Measurements from ENCODE around the gene POLR2J. TPM values are rescaled to one million over a fixed set of nuclear protein-coding genes. Genes with fewer than 3 reads are reported as not detected.
"Not testable (repeated sequence)": the region's sequence is repeated elsewhere in the genome, so short reads cannot be mapped to it uniquely, and the experiment has no call there.

POLR2J gene
- total RNA-seq, 1 donor from 2014 or later = 48.1 TPM

DNA sequence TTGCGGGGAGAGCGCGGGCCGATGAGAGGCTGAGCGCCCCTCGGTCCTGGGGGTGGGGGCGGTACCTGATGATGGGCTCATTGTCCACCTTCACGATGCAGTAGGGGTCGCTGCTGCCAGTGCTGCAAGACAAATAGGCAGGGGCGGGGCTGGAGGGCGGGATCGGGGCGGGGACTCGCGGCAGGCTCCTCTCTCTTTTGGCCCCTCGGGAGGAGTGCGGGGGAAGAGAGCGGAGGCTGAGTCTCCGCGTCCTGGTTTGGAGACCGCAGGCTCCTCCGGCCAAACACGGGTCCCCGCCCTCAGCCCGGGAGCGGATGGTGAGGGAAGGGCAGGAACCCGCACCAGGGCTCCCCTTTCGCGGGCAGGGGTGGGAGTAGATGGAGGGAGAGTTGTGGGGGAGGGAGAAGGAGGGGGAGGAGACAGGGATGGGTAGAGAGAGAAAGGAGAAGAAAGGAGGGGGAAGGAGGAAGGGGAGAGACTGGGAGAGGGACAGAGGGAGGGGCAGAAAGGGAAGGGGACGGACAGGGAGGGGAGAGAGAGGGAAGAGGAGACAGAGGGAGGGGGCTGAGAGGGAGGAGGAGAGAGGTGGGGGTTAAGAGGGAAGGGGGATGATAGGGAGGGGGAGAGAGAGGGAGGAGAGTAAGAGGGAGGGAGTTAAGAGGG is 33.3 kb upstream of the POLR2J start:
- H3K27me3 Mint-ChIP-seq (ENCODE audit: unreplicated experiment); H3K4me1 Mint-ChIP-seq (ENCODE audit: unreplicated experiment): not testable (repeated sequence)

DNA sequence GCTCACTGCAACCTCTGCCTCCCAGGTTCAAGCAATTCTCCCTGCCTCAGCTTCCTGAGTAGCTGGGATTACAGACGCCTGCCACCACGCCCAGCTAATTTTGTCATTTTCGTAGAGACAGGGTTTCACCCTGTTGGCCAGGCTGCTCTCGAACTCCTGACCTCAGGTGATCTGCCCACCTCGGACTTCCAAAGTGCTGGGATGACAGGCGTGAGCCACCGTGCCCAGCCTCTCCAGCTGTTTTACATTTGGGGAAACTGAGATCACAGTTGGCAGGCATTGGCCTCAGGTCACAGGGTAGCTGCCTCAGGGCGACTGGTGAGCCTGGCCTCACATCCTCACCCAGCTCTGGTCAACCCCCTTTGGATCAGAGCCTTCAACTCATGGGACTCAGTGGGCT is 31.9 kb upstream of the POLR2J start:
- H3K36me3 Mint-ChIP-seq (ENCODE audit: low read depth, unreplicated experiment); H3K9me3 Mint-ChIP-seq (ENCODE audit: unreplicated experiment); H3K27me3 Mint-ChIP-seq (ENCODE audit: unreplicated experiment): not testable (repeated sequence)

More for the DNA sequence above, 33.3 kb upstream of the POLR2J start:
- DNase-seq (ENCODE audit: low spot score); H3K36me3 Mint-ChIP-seq (ENCODE audit: low read depth, unreplicated experiment); H3K27ac Mint-ChIP-seq (ENCODE audit: unreplicated experiment); H3K9me3 Mint-ChIP-seq (ENCODE audit: unreplicated experiment); H3K4me3 Mint-ChIP-seq (ENCODE audit: unreplicated experiment): not testable (repeated sequence)

DNA sequence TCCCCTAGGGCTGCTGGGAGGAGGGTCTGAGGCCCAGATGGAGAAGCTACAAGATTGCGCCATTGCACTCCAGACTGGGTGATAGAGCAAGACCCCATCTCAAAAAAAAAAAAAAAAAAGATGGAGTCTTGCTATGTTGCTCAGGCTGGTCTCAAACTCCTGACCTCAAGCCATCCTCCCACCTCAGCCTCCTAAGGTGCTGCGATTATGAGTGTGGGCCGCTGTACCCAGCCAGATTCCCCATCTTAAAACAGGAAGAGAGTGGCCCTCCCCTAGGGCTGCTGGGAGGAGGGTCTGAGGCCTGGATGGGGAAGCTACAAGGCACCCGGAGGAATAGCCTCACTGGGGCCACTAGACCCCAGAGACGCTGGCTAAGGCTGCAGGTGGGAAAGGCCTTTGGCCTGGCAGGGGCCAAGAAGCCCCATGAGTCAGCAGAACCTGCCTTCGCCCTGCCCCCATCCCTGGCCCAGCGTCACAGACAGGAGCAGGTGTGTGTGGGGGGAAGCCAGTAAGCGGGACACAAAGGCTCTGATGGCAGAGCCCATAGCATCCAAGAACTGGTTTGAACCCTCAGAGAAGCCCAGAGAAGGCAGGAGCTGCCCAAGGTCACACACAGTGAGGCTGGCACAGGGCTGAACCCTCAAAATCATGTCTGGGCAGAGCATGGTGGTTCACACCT is 28.8 kb upstream of the POLR2J start:
- not testable (repeated sequence) for H3K36me3 Mint-ChIP-seq (ENCODE audit: low read depth, unreplicated experiment); H3K4me1 Mint-ChIP-seq (ENCODE audit: unreplicated experiment); H3K4me3 Mint-ChIP-seq (ENCODE audit: unreplicated experiment); H3K9me3 Mint-ChIP-seq (ENCODE audit: unreplicated experiment); H3K27me3 Mint-ChIP-seq (ENCODE audit: unreplicated experiment); H3K27ac Mint-ChIP-seq (ENCODE audit: unreplicated experiment); DNase-seq (ENCODE audit: low spot score)

More for the DNA sequence above, 31.9 kb upstream of the POLR2J start:
- H3K27ac Mint-ChIP-seq (ENCODE audit: unreplicated experiment); DNase-seq (ENCODE audit: low spot score); H3K4me3 Mint-ChIP-seq (ENCODE audit: unreplicated experiment); H3K4me1 Mint-ChIP-seq (ENCODE audit: unreplicated experiment): not testable (repeated sequence)

DNA sequence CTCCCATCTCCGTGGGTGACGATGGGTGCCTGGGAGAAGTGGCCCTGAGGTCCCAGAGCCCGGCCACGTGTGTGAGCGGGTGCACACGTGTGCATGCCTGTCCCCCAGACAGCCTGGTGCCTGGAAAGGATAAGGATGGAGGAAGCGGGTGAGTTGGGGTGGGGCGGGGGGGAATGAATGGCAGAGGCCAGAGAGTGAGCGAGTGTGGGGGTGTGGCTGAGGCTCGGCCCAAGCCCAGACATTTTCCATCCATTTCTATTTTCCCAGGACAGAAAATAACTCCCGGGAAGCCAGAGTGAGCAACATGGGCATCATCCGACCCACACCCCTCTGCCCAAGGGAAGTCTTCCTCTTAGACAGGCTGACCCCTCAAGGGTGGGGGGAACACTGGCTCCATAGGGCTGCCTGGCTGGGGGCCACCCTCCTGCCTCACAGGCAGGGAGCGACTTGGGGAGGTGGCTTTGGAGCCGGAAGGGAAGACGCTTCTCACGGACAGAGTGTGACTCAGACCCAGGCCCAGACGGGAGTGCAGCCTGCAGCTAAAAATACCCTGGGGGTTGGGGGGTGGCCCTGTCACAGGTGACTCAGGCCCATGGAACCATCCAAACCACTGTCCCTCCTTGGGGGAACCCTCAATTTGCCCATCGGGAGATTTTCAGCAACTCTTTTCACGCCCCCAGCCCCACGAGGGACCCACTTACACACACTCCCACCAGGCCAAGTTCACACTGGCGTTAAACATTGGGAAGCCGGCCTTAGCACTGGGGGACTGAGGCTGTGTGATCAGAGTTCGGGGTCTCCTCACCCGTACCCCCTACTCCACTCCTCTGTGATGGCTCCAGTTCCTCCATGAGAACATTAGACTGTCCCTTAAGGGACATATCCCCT is 26.8 kb upstream of the POLR2J start:
- H3K4me3 Mint-ChIP-seq (ENCODE audit: unreplicated experiment); H3K27me3 Mint-ChIP-seq (ENCODE audit: unreplicated experiment); H3K4me1 Mint-ChIP-seq (ENCODE audit: unreplicated experiment); H3K36me3 Mint-ChIP-seq (ENCODE audit: low read depth, unreplicated experiment); H3K27ac Mint-ChIP-seq (ENCODE audit: unreplicated experiment); H3K9me3 Mint-ChIP-seq (ENCODE audit: unreplicated experiment); DNase-seq (ENCODE audit: low spot score): not testable (repeated sequence)

DNA sequence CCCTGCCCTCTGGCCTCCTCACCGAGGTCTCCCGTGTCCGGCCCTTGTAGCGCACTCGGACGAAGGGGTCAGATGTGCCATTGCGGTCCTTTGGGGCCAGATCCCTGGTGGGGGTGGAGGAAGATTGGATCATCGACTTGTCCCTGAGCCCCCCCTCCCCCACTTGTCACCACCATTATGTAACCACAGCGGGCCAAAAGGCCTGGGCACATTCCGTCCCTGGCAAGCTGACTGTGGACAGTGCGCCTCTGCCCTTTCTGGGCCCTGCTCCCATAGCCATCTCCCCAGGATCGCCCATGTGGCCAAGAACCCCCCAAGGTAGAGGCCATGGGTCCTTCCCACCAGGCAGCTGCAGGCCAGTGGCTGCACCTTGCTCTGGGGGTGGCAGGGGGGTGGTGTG is 24.4 kb upstream of the POLR2J start:
- not testable (repeated sequence) for H3K36me3 Mint-ChIP-seq (ENCODE audit: low read depth, unreplicated experiment); H3K27ac Mint-ChIP-seq (ENCODE audit: unreplicated experiment); H3K9me3 Mint-ChIP-seq (ENCODE audit: unreplicated experiment)

DNA sequence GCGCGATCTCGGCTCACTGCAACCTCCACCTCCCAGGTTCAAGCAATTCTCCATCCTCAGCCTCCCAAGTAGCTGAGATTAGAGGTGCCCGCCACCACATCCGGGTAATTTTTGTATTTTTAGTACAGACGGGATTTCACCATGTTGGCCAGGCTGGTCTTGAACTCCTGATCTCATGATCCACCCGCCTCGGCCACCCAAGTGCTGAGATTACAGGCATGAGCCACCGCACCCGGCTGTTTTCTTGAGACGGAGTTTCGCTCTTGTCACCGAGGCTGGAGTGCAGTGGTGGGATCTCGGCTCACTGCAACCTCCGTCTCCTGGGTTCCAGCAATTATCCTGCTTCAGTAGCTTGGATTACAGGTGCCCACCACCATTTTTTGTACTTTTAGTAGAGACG is 19.6 kb upstream of the POLR2J start:
- DNase-seq (ENCODE audit: low spot score); H3K36me3 Mint-ChIP-seq (ENCODE audit: low read depth, unreplicated experiment); H3K4me3 Mint-ChIP-seq (ENCODE audit: unreplicated experiment); H3K27ac Mint-ChIP-seq (ENCODE audit: unreplicated experiment); H3K4me1 Mint-ChIP-seq (ENCODE audit: unreplicated experiment); H3K27me3 Mint-ChIP-seq (ENCODE audit: unreplicated experiment); H3K9me3 Mint-ChIP-seq (ENCODE audit: unreplicated experiment): not testable (repeated sequence)

More for the DNA sequence above, 24.4 kb upstream of the POLR2J start:
- not testable (repeated sequence) for H3K27me3 Mint-ChIP-seq (ENCODE audit: unreplicated experiment); H3K4me3 Mint-ChIP-seq (ENCODE audit: unreplicated experiment); H3K4me1 Mint-ChIP-seq (ENCODE audit: unreplicated experiment); DNase-seq (ENCODE audit: low spot score)

DNA sequence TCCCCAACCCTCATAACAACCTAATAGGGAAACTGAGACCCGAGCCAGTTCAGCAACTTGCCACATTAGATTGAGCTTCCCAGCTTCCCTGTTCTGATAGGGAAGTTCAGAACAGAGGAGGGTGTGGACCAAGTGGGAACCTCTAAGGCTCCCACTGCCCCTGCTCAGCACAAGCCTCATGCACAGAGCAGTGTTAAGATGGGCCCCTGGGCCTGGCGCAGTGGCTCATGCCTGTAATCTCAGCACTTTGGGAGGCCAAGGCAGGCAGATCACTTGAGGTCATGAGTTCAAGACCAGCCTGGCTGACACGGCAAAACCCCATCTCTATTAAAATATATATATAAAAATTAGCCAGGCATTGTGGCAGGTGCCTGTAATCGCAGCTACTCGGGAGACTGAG is 18.6 kb upstream of the POLR2J start:
- H3K4me1 Mint-ChIP-seq (ENCODE audit: unreplicated experiment); H3K4me3 Mint-ChIP-seq (ENCODE audit: unreplicated experiment); H3K27ac Mint-ChIP-seq (ENCODE audit: unreplicated experiment); H3K27me3 Mint-ChIP-seq (ENCODE audit: unreplicated experiment); DNase-seq (ENCODE audit: low spot score); H3K9me3 Mint-ChIP-seq (ENCODE audit: unreplicated experiment); H3K36me3 Mint-ChIP-seq (ENCODE audit: low read depth, unreplicated experiment): not testable (repeated sequence)

DNA sequence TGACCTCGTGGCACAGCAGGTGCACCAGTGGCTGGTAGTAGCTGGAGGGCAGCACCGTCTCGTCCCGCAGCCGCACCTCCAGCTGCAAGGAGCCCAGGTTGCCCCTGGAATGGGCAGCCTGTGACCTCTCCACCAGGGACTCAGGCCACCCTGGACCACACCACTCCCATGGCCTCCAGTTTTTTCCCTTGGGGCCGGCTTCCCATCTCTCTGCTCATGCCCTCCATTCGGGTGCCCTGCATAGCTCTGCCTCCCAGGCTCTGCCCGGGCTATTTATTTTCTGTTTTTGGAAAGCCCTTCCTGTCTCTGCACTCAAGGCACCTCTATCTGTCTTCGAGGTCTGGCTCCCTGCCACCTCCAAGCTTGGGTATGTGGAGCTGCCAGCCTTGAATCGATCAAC is 18.1 kb upstream of the POLR2J start:
- H3K27me3 Mint-ChIP-seq (ENCODE audit: unreplicated experiment); H3K27ac Mint-ChIP-seq (ENCODE audit: unreplicated experiment); H3K4me1 Mint-ChIP-seq (ENCODE audit: unreplicated experiment); DNase-seq (ENCODE audit: low spot score); H3K9me3 Mint-ChIP-seq (ENCODE audit: unreplicated experiment); H3K4me3 Mint-ChIP-seq (ENCODE audit: unreplicated experiment); H3K36me3 Mint-ChIP-seq (ENCODE audit: low read depth, unreplicated experiment): not testable (repeated sequence)

DNA sequence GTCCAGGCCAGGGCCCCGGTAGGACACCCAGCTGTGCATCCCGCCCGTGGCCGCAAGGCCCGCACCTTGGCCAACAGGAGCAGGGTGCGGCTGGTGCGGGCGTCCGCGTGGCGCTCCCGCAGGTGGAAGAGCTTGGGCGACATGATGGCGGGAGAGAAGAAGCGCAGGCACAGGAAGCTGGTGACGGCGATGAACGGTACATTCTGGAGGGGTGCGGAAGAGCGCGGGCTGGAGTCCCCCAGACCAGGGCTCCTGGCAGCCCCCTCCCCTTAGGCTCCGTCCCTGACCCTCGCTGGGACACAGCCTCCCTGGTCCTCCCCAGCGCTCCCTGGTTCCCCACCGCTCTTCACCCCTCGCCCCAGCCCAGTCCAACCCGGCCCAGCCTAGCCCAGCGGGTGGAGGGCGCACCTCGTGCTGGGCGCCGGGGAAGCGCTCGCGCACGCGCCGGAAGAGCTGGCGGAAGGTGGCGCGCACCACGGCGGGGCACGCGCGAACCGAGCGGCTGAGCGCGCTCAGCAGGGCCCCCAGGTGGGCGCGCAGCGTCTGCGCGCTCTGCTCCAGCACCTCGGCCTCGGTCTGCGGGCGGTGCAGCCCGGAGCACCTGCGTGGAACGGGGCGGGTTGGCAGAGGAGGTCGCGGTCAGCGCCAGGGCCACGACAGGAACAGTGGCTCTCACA is 15.9 kb upstream of the POLR2J start:
- H3K36me3 Mint-ChIP-seq (ENCODE audit: low read depth, unreplicated experiment); H3K27me3 Mint-ChIP-seq (ENCODE audit: unreplicated experiment); H3K4me1 Mint-ChIP-seq (ENCODE audit: unreplicated experiment); H3K9me3 Mint-ChIP-seq (ENCODE audit: unreplicated experiment); H3K27ac Mint-ChIP-seq (ENCODE audit: unreplicated experiment); H3K4me3 Mint-ChIP-seq (ENCODE audit: unreplicated experiment); DNase-seq (ENCODE audit: low spot score): not testable (repeated sequence)

DNA sequence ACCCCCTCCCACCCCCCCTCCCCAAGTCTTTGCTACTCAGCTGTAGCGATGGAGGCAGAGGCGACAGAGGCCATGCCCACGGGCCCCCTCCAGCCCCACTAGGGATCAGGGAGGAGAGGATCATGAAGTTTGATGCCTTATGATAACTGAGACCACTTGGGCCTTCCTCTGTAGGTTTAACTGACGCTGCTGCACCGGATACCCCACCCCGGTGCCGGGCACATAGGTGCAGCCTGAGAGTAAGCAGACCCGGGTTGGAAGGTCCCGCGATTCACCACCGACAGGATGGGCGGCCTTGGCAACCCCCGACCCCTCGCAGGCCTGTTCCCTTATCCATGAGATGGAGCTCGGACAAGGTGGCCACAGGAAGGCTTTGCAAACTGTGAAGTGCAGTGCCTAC is 15.3 kb upstream of the POLR2J start:
- H3K4me3 Mint-ChIP-seq (ENCODE audit: unreplicated experiment); H3K27ac Mint-ChIP-seq (ENCODE audit: unreplicated experiment); H3K9me3 Mint-ChIP-seq (ENCODE audit: unreplicated experiment); H3K4me1 Mint-ChIP-seq (ENCODE audit: unreplicated experiment); DNase-seq (ENCODE audit: low spot score); H3K27me3 Mint-ChIP-seq (ENCODE audit: unreplicated experiment); H3K36me3 Mint-ChIP-seq (ENCODE audit: low read depth, unreplicated experiment): not testable (repeated sequence)

DNA sequence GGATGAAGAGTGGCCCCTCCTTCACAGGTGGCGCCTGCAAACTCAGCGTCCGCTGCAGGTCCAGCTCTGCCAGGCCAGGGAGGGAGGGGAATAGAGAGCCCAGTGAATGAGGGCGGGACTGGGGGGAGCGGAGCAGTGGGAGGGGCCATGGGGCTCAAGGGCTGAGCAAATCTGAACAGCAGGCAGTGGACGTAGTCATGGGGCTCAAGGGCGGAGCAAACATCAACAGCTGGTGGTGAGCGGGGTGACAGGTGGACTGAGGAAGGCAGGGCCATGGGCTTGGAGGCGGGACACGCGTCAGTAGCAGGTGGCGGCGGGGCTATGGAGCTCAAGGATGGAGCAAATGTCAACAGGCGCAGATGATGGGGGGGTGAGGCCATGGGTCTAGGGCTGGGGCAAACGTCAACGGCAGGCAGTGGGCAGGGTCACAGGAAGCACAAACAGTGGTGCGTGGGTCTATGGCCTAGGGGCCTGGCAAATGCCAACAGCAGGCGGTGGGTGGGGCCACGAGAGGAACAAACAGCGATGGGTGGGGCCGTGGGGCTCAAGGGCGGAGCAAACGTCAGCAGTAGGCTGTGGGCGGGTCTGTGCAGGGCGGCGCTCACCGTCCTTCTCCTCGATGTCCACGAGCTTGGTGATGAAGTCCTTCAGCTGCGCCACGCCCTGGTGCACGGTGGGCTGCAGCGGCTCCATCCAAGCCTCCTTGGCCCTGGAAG is 14.7 kb upstream of the POLR2J start:
- H3K9me3 Mint-ChIP-seq (ENCODE audit: unreplicated experiment); H3K36me3 Mint-ChIP-seq (ENCODE audit: low read depth, unreplicated experiment); H3K27me3 Mint-ChIP-seq (ENCODE audit: unreplicated experiment); H3K27ac Mint-ChIP-seq (ENCODE audit: unreplicated experiment); H3K4me3 Mint-ChIP-seq (ENCODE audit: unreplicated experiment); DNase-seq (ENCODE audit: low spot score); H3K4me1 Mint-ChIP-seq (ENCODE audit: unreplicated experiment): not testable (repeated sequence)
